Endodermal cell (in vitro differentiated cells): ENCODE results near the gene TBCD. TPM values are rescaled to one million over a fixed set of nuclear protein-coding genes. Genes with fewer than 3 reads are reported as not detected.

Experiments
- DNase-seq: peaks from one replicate; pipeline ENCODE4 v3.0.0-alpha.2; 2017
- H3K27ac ChIP-seq: 2 replicates; pipeline ENCODE4 v1.5.1; 2013; ENCODE audit warnings: mild to moderate bottlenecking, low read depth, low read length, moderate library complexity
- H3K27me3 ChIP-seq: 2 replicates; pipeline ENCODE4 v1.6.1; 2013; ENCODE audit warnings: mild to moderate bottlenecking, low read length, moderate library complexity; ENCODE audit not compliant: insufficient read depth, control insufficient read depth, poor library complexity, severe bottlenecking
- H3K36me3 ChIP-seq: 2 replicates; pipeline ENCODE4 v1.7.0; 2013; ENCODE audit warnings: mild to moderate bottlenecking, low read length, moderate library complexity; ENCODE audit not compliant: control insufficient read depth, insufficient read depth
- H3K4me1 ChIP-seq: one replicate; pipeline ENCODE4 v1.7.0; 2013; ENCODE audit warnings: low read length; ENCODE audit not compliant: control insufficient read depth, insufficient read depth
- H3K4me3 ChIP-seq: 2 replicates; pipeline ENCODE4 v1.5.1; 2013; ENCODE audit warnings: mild to moderate bottlenecking, low read length, moderate library complexity
- H3K9ac ChIP-seq: 2 replicates; pipeline ENCODE4 v1.6.1; 2013; ENCODE audit warnings: mild to moderate bottlenecking, low read length, moderate library complexity; ENCODE audit not compliant: poor library complexity, severe bottlenecking; ENCODE audit errors: extremely low read depth
- H3K9me3 ChIP-seq: 2 replicates; pipeline ENCODE4 v1.6.1; 2013; ENCODE audit warnings: mild to moderate bottlenecking, low read length, moderate library complexity; ENCODE audit not compliant: control insufficient read depth
- H3K27ac Mint-ChIP-seq: 2 replicates; pipeline ENCODE4 v1.8.0; 2020; ENCODE audit warnings: mixed read lengths
- H3K27me3 Mint-ChIP-seq: 2 replicates; pipeline ENCODE4 v1.8.0; 2021; ENCODE audit warnings: mild to moderate bottlenecking, mixed read lengths; ENCODE audit not compliant: insufficient read depth
- H3K36me3 Mint-ChIP-seq: 2 replicates; pipeline ENCODE4 v1.8.0; 2020; ENCODE audit warnings: low read depth, mixed read lengths
- H3K4me1 Mint-ChIP-seq: 2 replicates; pipeline ENCODE4 v1.8.0; 2020; ENCODE audit warnings: mixed read lengths
- H3K4me3 Mint-ChIP-seq: 2 replicates; pipeline ENCODE4 v1.8.0; 2020; ENCODE audit warnings: mild to moderate bottlenecking, moderate library complexity, mixed read lengths
- H3K9me3 Mint-ChIP-seq: 2 replicates; pipeline ENCODE4 v1.8.0; 2020; ENCODE audit warnings: mild to moderate bottlenecking, mixed read lengths
- WGBS, 2 experiments: methylation state at CpG; one replicate each; pipeline versions ENCODE4 v1.1.5 to v1.1.7; 2013; ENCODE audit warnings: missing lambda C conversion rate in 2 of 2, mixed read lengths in 1 of 2; ENCODE audit not compliant: insufficient coverage in 1 of 2, insufficient read length in 1 of 2; 5-methylcytosine and 5-hydroxymethylcytosine counted together
- total RNA-seq, 2 donors: library from RNA; stranded (reverse); fragmentation: NEBNext Ultra II Directional in 1 of 2; extraction: Animal tissue kit (Norgen Biotek cat#: 25700) in 1 of 2; gene quantifications; 2 replicates in 1 of 2; 3 replicates in 1 of 2; pipeline ENCODE4 v1.2.1, GENCODE V29; 2021
- TF ChIP-seq, protein P1 (sequence below): fragments of 200-600 bp; sonication (generic); conservative IDR thresholded peaks from 2 replicates; pipeline ENCODE4 v1.5.0; 2021; ENCODE audit warnings: antibody characterized with exemption, mild to moderate bottlenecking

The TBCD gene
- total RNA-seq, 2 donors from 2014 or later = 107 TPM

DNA sequence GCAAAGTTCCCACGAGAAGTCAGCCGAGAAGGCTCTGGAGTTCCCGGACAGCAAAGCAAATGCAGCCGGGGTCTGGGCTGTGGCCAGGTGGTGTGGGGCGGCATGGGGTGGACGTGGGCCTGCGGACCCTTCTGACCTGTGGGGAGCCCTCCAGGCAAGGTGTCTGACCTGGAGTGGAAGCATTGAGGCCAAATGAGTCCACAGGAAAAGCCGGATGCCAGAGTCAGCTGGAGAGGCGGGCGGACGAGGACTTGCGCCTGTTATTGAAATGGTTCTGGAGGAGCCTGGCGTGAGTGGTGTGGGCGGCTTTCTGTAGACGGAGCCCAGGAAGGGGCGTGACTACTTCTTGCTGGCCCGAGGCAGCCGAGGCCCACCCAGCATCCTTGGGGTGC is 138.5 kb downstream of the TBCD start:
- Mint-ChIP-seq H3K9me3 (no peaks in the 10 kb centered on the region), H3K27ac (peak overlapping the region; percentile 71), H3K4me3 (no peak overlapping the region), H3K36me3 (peaks cover 44% of the 10 kb centered on the region), H3K4me1 (no peaks in the 10 kb centered on the region), H3K27me3 (no peaks in the 10 kb centered on the region)
- WGBS, 2 experiments = 95% methylated on average over 12 to 18 of the region's 18 CpGs
- H3K4me1 ChIP-seq = no peaks in the 10 kb centered on the region
- TF ChIP-seq, protein P1, sequence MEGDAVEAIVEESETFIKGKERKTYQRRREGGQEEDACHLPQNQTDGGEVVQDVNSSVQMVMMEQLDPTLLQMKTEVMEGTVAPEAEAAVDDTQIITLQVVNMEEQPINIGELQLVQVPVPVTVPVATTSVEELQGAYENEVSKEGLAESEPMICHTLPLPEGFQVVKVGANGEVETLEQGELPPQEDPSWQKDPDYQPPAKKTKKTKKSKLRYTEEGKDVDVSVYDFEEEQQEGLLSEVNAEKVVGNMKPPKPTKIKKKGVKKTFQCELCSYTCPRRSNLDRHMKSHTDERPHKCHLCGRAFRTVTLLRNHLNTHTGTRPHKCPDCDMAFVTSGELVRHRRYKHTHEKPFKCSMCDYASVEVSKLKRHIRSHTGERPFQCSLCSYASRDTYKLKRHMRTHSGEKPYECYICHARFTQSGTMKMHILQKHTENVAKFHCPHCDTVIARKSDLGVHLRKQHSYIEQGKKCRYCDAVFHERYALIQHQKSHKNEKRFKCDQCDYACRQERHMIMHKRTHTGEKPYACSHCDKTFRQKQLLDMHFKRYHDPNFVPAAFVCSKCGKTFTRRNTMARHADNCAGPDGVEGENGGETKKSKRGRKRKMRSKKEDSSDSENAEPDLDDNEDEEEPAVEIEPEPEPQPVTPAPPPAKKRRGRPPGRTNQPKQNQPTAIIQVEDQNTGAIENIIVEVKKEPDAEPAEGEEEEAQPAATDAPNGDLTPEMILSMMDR = no peak
- DNase-seq = no peak
- H3K36me3 ChIP-seq = peaks cover 31% of the 10 kb centered on the region
- H3K27me3 ChIP-seq = no peaks in the 10 kb centered on the region
- H3K9me3 ChIP-seq = no peaks in the 10 kb centered on the region
- H3K27ac ChIP-seq = no peak overlapping the region
- H3K4me3 ChIP-seq = no peak overlapping the region
- H3K9ac ChIP-seq = no peak overlapping the region

DNA sequence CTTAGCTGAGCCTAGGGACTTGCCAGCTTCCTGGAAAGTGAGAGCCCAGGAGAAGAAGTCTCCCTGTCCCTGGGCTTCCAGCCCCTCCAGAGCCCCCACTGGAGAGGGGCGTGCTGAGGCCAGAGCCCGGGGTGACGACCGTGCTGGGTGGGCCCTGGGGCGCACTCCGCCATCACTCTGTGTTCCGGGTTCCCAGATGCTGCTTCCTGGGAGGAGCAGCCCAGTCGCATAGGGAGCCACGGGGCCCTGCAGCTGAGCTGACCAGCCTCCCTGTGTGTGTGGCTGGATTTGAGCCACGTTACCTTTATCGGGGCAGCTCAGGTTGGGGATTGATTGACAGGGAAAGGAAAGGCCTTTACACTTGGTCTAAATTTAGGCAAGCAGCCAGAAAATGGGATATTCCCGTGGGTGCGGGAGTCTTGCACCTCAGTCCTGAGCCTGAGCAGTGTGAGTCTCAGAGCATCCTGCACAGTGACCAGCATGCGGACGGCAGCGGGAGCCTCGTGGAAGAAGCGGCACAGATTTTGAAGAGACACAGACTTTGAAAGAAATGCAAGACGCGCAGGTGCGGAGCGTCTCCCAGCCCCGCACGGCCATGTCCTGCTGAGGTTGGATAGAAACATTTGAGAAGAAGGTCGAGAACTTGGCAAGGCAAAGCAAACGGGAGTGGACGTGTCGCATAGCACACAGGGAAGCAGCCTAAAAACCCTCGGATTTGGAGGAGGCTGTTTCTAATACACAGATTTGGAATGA is 139.2 kb downstream of the TBCD start:
- peaks cover 47% of the 10 kb centered on the region for H3K36me3 Mint-ChIP-seq
- no peaks in the 10 kb centered on the region for H3K9me3 ChIP-seq
- H3K27ac Mint-ChIP-seq = peak overlapping the region; percentile 71
- no peaks in the 10 kb centered on the region for H3K4me1 Mint-ChIP-seq
- no peaks in the 10 kb centered on the region for H3K27me3 Mint-ChIP-seq
- TF ChIP-seq, protein P1 = no peak
- 96 to 97% methylated on average over 22 to 29 of the region's 29 CpGs for WGBS, 2 experiments
- no peak overlapping the region for H3K4me3 ChIP-seq
- DNase-seq = no peak
- H3K4me1 ChIP-seq = no peaks in the 10 kb centered on the region
- H3K36me3 ChIP-seq = peaks cover 35% of the 10 kb centered on the region
- no peak overlapping the region for H3K27ac ChIP-seq
- H3K9ac ChIP-seq = no peak overlapping the region
- H3K27me3 ChIP-seq = no peaks in the 10 kb centered on the region
- H3K9me3 Mint-ChIP-seq = no peaks in the 10 kb centered on the region
- no peak overlapping the region for H3K4me3 Mint-ChIP-seq

DNA sequence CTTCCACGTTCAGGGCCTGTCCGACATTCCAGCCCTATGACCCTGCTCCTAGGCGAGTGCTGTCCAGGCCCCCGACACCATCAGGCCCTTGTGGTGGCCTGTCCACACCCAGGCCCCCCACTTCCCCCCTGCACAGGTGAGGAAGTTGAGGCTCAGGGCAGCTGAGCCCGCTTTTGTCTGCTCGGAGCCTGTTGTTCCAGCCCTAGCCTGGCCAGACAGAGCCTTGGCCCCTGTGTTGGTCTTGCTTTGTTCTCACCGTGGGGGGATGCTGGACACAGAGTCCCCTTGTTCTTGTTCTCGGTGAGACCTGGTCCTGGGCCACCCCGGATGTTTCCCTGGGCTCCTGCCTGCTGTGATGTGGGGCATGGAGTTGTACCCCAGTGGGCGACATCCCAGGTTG is 140.0 kb downstream of the TBCD start:
- Mint-ChIP-seq H3K4me3 (no peak overlapping the region), H3K27ac (no peak overlapping the region), H3K27me3 (no peaks in the 10 kb centered on the region), H3K4me1 (no peaks in the 10 kb centered on the region), H3K36me3 (peaks cover 46% of the 10 kb centered on the region), H3K9me3 (peaks cover 2% of the 10 kb centered on the region)
- H3K27me3 ChIP-seq = no peaks in the 10 kb centered on the region
- H3K9me3 ChIP-seq = no peaks in the 10 kb centered on the region
- no peak overlapping the region for H3K4me3 ChIP-seq
- H3K9ac ChIP-seq = no peak overlapping the region
- peaks cover 34% of the 10 kb centered on the region for H3K36me3 ChIP-seq
- DNase-seq = no peak
- H3K4me1 ChIP-seq = no peaks in the 10 kb centered on the region
- WGBS, 2 experiments = 95 to 98% methylated on average over 7 to 10 of the region's 10 CpGs
- TF ChIP-seq, protein P1 = no peak
- H3K27ac ChIP-seq = no peak overlapping the region
